SK-N-SH (cell line): ENCODE results near the gene GRIK1. TPM values are rescaled to one million over a fixed set of nuclear protein-coding genes. Genes with fewer than 3 reads are reported as not detected.
A peak's percentile ranks its signal among the peaks of the same experiment; 100 is the strongest.

Source experiments
- CTCF ChIA-PET: fragments of 300-600, 350-600 bp; formaldehyde crosslinking; extraction: SDS; loops from one replicate; lab custom pipeline; 2021; lab: Yijun Ruan, JAX
- POLR2A ChIA-PET: fragments of 350-600 bp; sonication (Branson Sonifier 250); formaldehyde crosslinking; extraction: SDS; loops from one replicate; lab custom pipeline; 2020; ENCODE audit warnings: antibody characterized with exemption, inconsistent platforms; lab: Yijun Ruan, JAX
- DNase-seq: peaks from one replicate; pipeline ENCODE4 v3.0.0; 2012
- H2AFZ ChIP-seq: fragments of 200-600 bp; sonication (generic); 2 replicates; pipeline ENCODE4 v1.8.1; 2016; ENCODE audit warnings: antibody characterized with exemption, mild to moderate bottlenecking, low read depth
- H3F3A ChIP-seq: fragments of 200-600 bp; sonication (generic); replicated peaks from 2 replicates; pipeline ENCODE3; 2016; ENCODE audit warnings: antibody characterized with exemption, mild to moderate bottlenecking; ENCODE audit not compliant: insufficient read depth
- H3K27ac ChIP-seq, 2 experiments: fragments of 200-500 bp in 1 of 2; fragments of 200-600 bp in 1 of 2; sonication (Bioruptor generic) in 1 of 2; sonication (generic), shearing (Covaris generic) in 1 of 2; 2 replicates each; pipeline versions ENCODE4 v1.5.1 to v1.6.1; 2014 to 2016; ENCODE audit warnings: low read depth in 2 of 2, inconsistent platforms in 1 of 2, low read length in 1 of 2, mild to moderate bottlenecking in 1 of 2, mixed read lengths in 1 of 2
- H3K27me3 ChIP-seq: fragments of 200-600 bp; sonication (generic), shearing (Covaris generic); 2 replicates; pipeline ENCODE4 v1.6.1; 2016; ENCODE audit warnings: mixed run types; ENCODE audit not compliant: insufficient read depth
- H3K36me3 ChIP-seq, 2 experiments: fragments of 200-500 bp in 1 of 2; fragments of 200-600 bp in 1 of 2; sonication (Bioruptor generic) in 1 of 2; sonication (generic) in 1 of 2; replicated peaks in 1 of 2; 2 replicates each; pipeline versions ENCODE3 to v1.5.1; 2014 to 2016; ENCODE audit warnings: low read length in 1 of 2, mild to moderate bottlenecking in 1 of 2; ENCODE audit not compliant: insufficient read depth in 2 of 2, control insufficient read depth in 1 of 2
- H3K4me1 ChIP-seq, 2 experiments: fragments of 200-500 bp in 1 of 2; fragments of 200-600 bp in 1 of 2; sonication (Bioruptor generic) in 1 of 2; sonication (generic), shearing (Covaris generic) in 1 of 2; 2 replicates each; pipeline versions ENCODE4 v1.5.1 to v1.6.1; 2014 to 2016; ENCODE audit warnings: low read depth in 1 of 2, low read length in 1 of 2, mixed run types in 1 of 2; ENCODE audit not compliant: insufficient read depth in 2 of 2, control insufficient read depth in 1 of 2
- H3K4me2 ChIP-seq: fragments of 200-600 bp; sonication (generic), shearing (Covaris generic); 2 replicates; pipeline ENCODE4 v1.6.1; 2017; ENCODE audit warnings: mixed run types
- H3K4me3 ChIP-seq, 2 experiments: fragments of 200-500 bp in 1 of 2; fragments of 200-600 bp in 1 of 2; sonication (Bioruptor generic) in 1 of 2; sonication (generic), shearing (Covaris generic) in 1 of 2; 2 replicates each; pipeline versions ENCODE4 v1.5.1 to v1.8.1; 2014 to 2016; ENCODE audit warnings: low read depth in 2 of 2, inconsistent platforms in 1 of 2, low read length in 1 of 2, mild to moderate bottlenecking in 1 of 2, mixed read lengths in 1 of 2, moderate library complexity in 1 of 2
- H3K79me2 ChIP-seq: fragments of 200-600 bp; sonication (generic); 2 replicates; pipeline ENCODE4 v1.8.1; 2017; ENCODE audit warnings: mild to moderate bottlenecking; ENCODE audit not compliant: insufficient read depth
- H3K9ac ChIP-seq: fragments of 200-600 bp; sonication (generic); 2 replicates; pipeline ENCODE4 v1.6.1; 2017; ENCODE audit warnings: mixed run types
- H3K9me2 ChIP-seq: fragments of 200-600 bp; sonication (generic); 2 replicates; pipeline ENCODE4 v1.6.1; 2017; ENCODE audit warnings: mixed run types
- H3K9me3 ChIP-seq: fragments of 200-600 bp; sonication (generic); 2 replicates; pipeline ENCODE4 v1.6.1; 2017; ENCODE audit warnings: mixed run types, mild to moderate bottlenecking, moderate library complexity
- H4K20me1 ChIP-seq: fragments of 200-600 bp; sonication (generic); 2 replicates; pipeline ENCODE4 v1.6.1; 2017; ENCODE audit warnings: mild to moderate bottlenecking, mixed run types; ENCODE audit not compliant: insufficient read depth
- CHD2 ChIP-seq: fragments of 150-350 bp; IDR thresholded peaks from 2 replicates; pipeline ENCODE4 v1.6.1; 2018; ENCODE audit warnings: low read length; ENCODE audit not compliant: partially characterized antibody
- CTCF ChIP-seq: fragments of 200-600 bp; sonication (generic); IDR thresholded peaks from 2 replicates; pipeline ENCODE4 v1.6.1; 2017; ENCODE audit warnings: antibody characterized with exemption, mild to moderate bottlenecking, moderate library complexity
- ELF1 ChIP-seq: IDR thresholded peaks from 2 replicates; pipeline ENCODE4 v1.4.0; 2012
- EP300 ChIP-seq, 2 experiments: IDR thresholded peaks; 2 replicates each; pipeline versions ENCODE4 v1.4.0 to v1.6.1; 2012; ENCODE audit warnings: borderline replicate concordance in 1 of 2, low read depth in 1 of 2, low read length in 1 of 2
- EZH2phosphoT487 ChIP-seq: fragments of 200-600 bp; sonication (generic); IDR thresholded peaks from 2 replicates; pipeline ENCODE4 v1.6.1; 2017; ENCODE audit warnings: low read depth, mixed run types, mild to moderate bottlenecking, antibody characterized with exemption, moderate library complexity, borderline replicate concordance
- FOXJ3 ChIP-seq: sonication (generic); formaldehyde crosslinking; IDR thresholded peaks from 2 replicates; pipeline ENCODE4 v1.5.1; 2020; ENCODE audit warnings: mild to moderate bottlenecking, missing genetic modification reagents
- JUND ChIP-seq: IDR thresholded peaks from 2 replicates; pipeline ENCODE4 v1.4.0; 2012
- MEF2A ChIP-seq: IDR thresholded peaks from 2 replicates; pipeline ENCODE4 v1.4.0; 2012; ENCODE audit warnings: low read depth, borderline replicate concordance
- NFIC ChIP-seq: IDR thresholded peaks from 2 replicates; pipeline ENCODE4 v1.4.0; 2012; ENCODE audit warnings: borderline replicate concordance
- POLR2AphosphoS5 ChIP-seq: IDR thresholded peaks from 2 replicates; pipeline ENCODE4 v1.6.1; 2012; ENCODE audit warnings: low read depth, low read length
- RCOR1 ChIP-seq: fragments of 150-350 bp; IDR thresholded peaks from 2 replicates; pipeline ENCODE4 v1.6.1; 2017; ENCODE audit warnings: antibody characterized with exemption, low read length
- RFX5 ChIP-seq: IDR thresholded peaks from 2 replicates; pipeline ENCODE4 v1.6.1; 2012; ENCODE audit warnings: mild to moderate bottlenecking, improper control_type of control experiment, low read length
- RXRA ChIP-seq: IDR thresholded peaks from 2 replicates; pipeline ENCODE4 v1.4.0; 2012; ENCODE audit warnings: low read depth, mild to moderate bottlenecking, borderline replicate concordance
- SIN3A ChIP-seq: IDR thresholded peaks from 2 replicates; pipeline ENCODE4 v1.6.1; 2012; ENCODE audit warnings: low read depth, mild to moderate bottlenecking, low read length, moderate library complexity, borderline replicate concordance
- TAF1 ChIP-seq: IDR thresholded peaks from 2 replicates; pipeline ENCODE4 v1.6.1; 2012; ENCODE audit warnings: low read depth, mild to moderate bottlenecking, low read length, moderate library complexity, borderline replicate concordance
- TCF12 ChIP-seq: IDR thresholded peaks from 2 replicates; pipeline ENCODE4 v1.4.0; 2012
- TEAD4 ChIP-seq: IDR thresholded peaks from 2 replicates; pipeline ENCODE4 v1.4.0; 2012; ENCODE audit warnings: mild to moderate bottlenecking, borderline replicate concordance; ENCODE audit not compliant: insufficient read depth
- YY1 ChIP-seq: IDR thresholded peaks from 2 replicates; pipeline ENCODE4 v1.4.0; 2012; ENCODE audit warnings: low read depth, mild to moderate bottlenecking
- WGBS: methylation state at CpG from one replicate; pipeline ENCODE4 v1.1.6; 2017; ENCODE audit warnings: low lambda C conversion rate; 5-methylcytosine and 5-hydroxymethylcytosine counted together
- polyA plus RNA-seq, 3 experiments: library from polyadenylated mRNA; depleted of rRNA; stranded (reverse); fragments of >200 nt; gene quantifications; 2 replicates each; pipeline ENCODE4 v1.2.3, GENCODE V29; 2012
- TF ChIP-seq, protein P1 (sequence below): IDR thresholded peaks from 2 replicates; pipeline ENCODE4 v1.4.0; 2012; ENCODE audit warnings: low read depth, borderline replicate concordance

Gene GRIK1
- polyA plus RNA-seq, 1 of the 3 experiments (the other 2 are of a cell fraction), result not detected

DNA sequence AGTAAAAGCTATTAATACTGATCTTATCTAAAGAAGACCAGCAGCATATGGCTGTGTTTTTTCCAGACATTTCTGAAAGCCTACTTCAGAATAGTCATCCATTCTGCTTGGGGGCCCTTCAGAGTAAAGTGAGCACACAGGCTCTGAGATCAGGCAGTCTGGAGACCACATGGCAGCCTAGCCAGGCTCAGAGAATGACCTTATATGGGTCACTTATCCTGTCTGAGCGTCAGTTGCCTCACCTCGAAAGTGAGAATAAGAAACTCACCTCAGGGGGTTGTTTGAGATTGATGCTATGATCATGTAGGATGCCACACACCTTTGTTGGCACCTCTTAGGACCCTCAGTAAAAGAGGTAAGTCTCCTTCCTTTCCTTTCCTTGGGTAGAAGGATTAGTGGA, 270.4 kb downstream of the GRIK1 start:
- no peak overlapping the region for H2AFZ ChIP-seq
- TF ChIP-seq NFIC (no peak), TAF1 (no peak), EP300 (IDR thresholded peaks at IDR 0.05; ENCODE audit: borderline replicate concordance in 1 of 2, low read depth in 1 of 2, low read length in 1 of 2) (peak in 1 of 2 experiments; percentile 57; a peak in 1 of 4 replicates), RCOR1 (peak; percentile 19; the same call in 1 of the 2 replicates)
- H3K4me3 ChIP-seq, result no peak overlapping the region
- WGBS, result 8% methylated on average over 2 of the region's 2 CpGs
- H3K9ac ChIP-seq, result no peak overlapping the region
- H4K20me1 ChIP-seq, result no peaks in the 10 kb centered on the region
- H3K79me2 ChIP-seq, result no peaks in the 10 kb centered on the region
- no peaks in the 10 kb centered on the region for H3K27me3 ChIP-seq
- ChIA-PET CTCF (no interaction called here), POLR2A (no interaction called here)
- H3K9me2 ChIP-seq, result no peaks in the 10 kb centered on the region
- H3K9me3 ChIP-seq, result no peaks in the 10 kb centered on the region
- peaks cover 0 to 9% of the 10 kb centered on the region in 2 experiments; a peak in 2 of 4 replicates for H3K4me1 ChIP-seq
- H3K27ac ChIP-seq, result peak overlapping the region in 1 of 2 experiments; percentile 67; a peak in 2 of 4 replicates
- no peaks in the 10 kb centered on the region for H3K36me3 ChIP-seq
- H3K4me2 ChIP-seq, result no peak overlapping the region
- no peaks in the 10 kb centered on the region for H3F3A ChIP-seq
- DNase-seq, result peak; percentile 38

DNA sequence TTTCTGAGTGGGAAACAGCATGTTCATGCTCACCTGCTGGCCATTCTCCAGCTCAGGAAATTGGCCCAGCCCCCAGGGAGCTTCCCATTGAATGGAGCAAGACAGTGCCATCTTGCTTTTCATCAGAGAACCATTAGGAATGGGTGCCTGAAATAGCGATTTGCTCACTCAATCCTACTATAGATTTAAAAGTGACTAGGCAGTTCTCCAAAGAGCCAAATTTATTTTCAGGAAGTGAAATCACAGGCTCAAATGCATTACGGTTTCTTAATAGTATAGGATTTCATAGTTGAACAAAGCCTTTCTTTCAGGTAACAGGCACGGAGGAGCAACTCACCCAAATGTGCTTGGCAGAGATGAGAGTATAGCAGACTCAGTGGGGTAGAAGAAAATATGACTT, 272.1 kb downstream of the GRIK1 start:
- Histone ChIP-seq H4K20me1 (no peaks in the 10 kb centered on the region), H3F3A (no peaks in the 10 kb centered on the region), H3K4me2 (no peak overlapping the region), H3K9me3 (no peaks in the 10 kb centered on the region), H3K4me1 (peaks cover 0 to 9% of the 10 kb centered on the region in 2 experiments; a peak in 2 of 4 replicates), H3K79me2 (no peaks in the 10 kb centered on the region), H2AFZ (no peak overlapping the region), H3K36me3 (no peaks in the 10 kb centered on the region), H3K27me3 (no peaks in the 10 kb centered on the region), H3K9me2 (no peaks in the 10 kb centered on the region), H3K9ac (no peak overlapping the region), H3K27ac (no peak overlapping the region), H3K4me3 (no peak overlapping the region)
- CTCF ChIA-PET, result interaction anchor here (1.2 kb wide), 1 partner anchor 17 kb away, joined by 3 read pairs; no protein-coding TSS in a partner anchor
- no peak for DNase-seq
- WGBS, result 67% methylated on average over 3 of the region's 3 CpGs
- no peak for TF ChIP-seq ELF1
- no peak for TF ChIP-seq CTCF
- no peak for TF ChIP-seq YY1
- TF ChIP-seq RFX5, result no peak
- no peak for TF ChIP-seq TCF12
- no peak for TF ChIP-seq TAF1
- TF ChIP-seq POLR2AphosphoS5, result no peak
- TF ChIP-seq SIN3A, result no peak
- no peak for TF ChIP-seq RXRA
- no peak for TF ChIP-seq MEF2A
- no peak for TF ChIP-seq CHD2
- TF ChIP-seq JUND, result no peak
- no peak for TF ChIP-seq EZH2phosphoT487
- TF ChIP-seq RCOR1, result no peak
- TF ChIP-seq FOXJ3 (CRISPR knock-in tag), result no peak
- no peak for TF ChIP-seq TEAD4
- TF ChIP-seq, protein P1, sequence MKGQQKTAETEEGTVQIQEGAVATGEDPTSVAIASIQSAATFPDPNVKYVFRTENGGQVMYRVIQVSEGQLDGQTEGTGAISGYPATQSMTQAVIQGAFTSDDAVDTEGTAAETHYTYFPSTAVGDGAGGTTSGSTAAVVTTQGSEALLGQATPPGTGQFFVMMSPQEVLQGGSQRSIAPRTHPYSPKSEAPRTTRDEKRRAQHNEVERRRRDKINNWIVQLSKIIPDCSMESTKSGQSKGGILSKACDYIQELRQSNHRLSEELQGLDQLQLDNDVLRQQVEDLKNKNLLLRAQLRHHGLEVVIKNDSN, result no peak
- POLR2A ChIA-PET, result no interaction called here
